RWPE2 (cell line): ENCODE measurements around the gene TMEM132E.

Experiments
- ATAC-seq: fragments of 200-7000 bp; cut with Tn5 transposase; 3 replicates; pipeline ENCODE4 v1.9.1; 2021; ENCODE audit warnings: low read depth
- DNase-seq: peaks from one replicate; pipeline ENCODE4 v3.0.0-alpha.2; 2020; ENCODE audit warnings: low spot score
- H3K27ac ChIP-seq: fragments of 450-650 bp; 2 replicates; pipeline ENCODE4 v1.5.1; 2017; ENCODE audit warnings: mild to moderate bottlenecking; ENCODE audit not compliant: poor library complexity, severe bottlenecking
- H3K27me3 ChIP-seq: fragments of 250-450 bp; sonication (Bioruptor Pico); 2 replicates; pipeline ENCODE4 v1.5.1; 2021; ENCODE audit warnings: mild to moderate bottlenecking, moderate library complexity; ENCODE audit not compliant: insufficient read depth, poor library complexity, severe bottlenecking
- H3K36me3 ChIP-seq: fragments of 250-450 bp; sonication (Bioruptor Pico); 2 replicates; pipeline ENCODE4 v1.5.1; 2020; ENCODE audit warnings: low read depth, mild to moderate bottlenecking, moderate library complexity
- H3K4me1 ChIP-seq: fragments of 250-450 bp; sonication (Bioruptor Pico); 2 replicates; pipeline ENCODE4 v1.5.1; 2021; ENCODE audit warnings: mild to moderate bottlenecking, moderate library complexity; ENCODE audit not compliant: insufficient read depth, poor library complexity, severe bottlenecking
- H3K4me3 ChIP-seq: fragments of 250-450 bp; sonication (Bioruptor Pico); 2 replicates; pipeline ENCODE4 v1.5.1; 2021; ENCODE audit warnings: mild to moderate bottlenecking, moderate library complexity; ENCODE audit not compliant: severe bottlenecking
- H3K9me3 ChIP-seq: fragments of 250-450 bp; sonication (Bioruptor Pico); 2 replicates; pipeline ENCODE4 v1.5.1; 2021; ENCODE audit warnings: mild to moderate bottlenecking, moderate library complexity; ENCODE audit not compliant: severe bottlenecking
- CTCF ChIP-seq: fragments of 450-650 bp; IDR thresholded peaks from one replicate; pipeline ENCODE4 v1.5.1; 2017; ENCODE audit warnings: mild to moderate bottlenecking, moderate library complexity; ENCODE audit not compliant: poor library complexity, severe bottlenecking

TMEM132E gene

GRCh38 chr17:34622862-34623623 is 43.7 kb downstream of the TMEM132E start:
- no peak overlapping the region for H3K4me3 ChIP-seq
- H3K27ac ChIP-seq = no peak overlapping the region
- no peak for TF ChIP-seq CTCF
- no peaks in the 10 kb centered on the region for H3K36me3 ChIP-seq
- H3K4me1 ChIP-seq = no peaks in the 10 kb centered on the region
- H3K9me3 ChIP-seq = no peaks in the 10 kb centered on the region
- no peak for DNase-seq
- ATAC-seq = no peak
- H3K27me3 ChIP-seq = peaks cover 45% of the 10 kb centered on the region

GRCh38 chr17:34623856-34624766 is 44.7 kb downstream of the TMEM132E start:
- H3K27ac ChIP-seq = no peak overlapping the region
- peaks cover 48% of the 10 kb centered on the region for H3K27me3 ChIP-seq
- no peaks in the 10 kb centered on the region for H3K9me3 ChIP-seq
- H3K4me3 ChIP-seq = no peak overlapping the region
- no peaks in the 10 kb centered on the region for H3K36me3 ChIP-seq
- DNase-seq = no peak
- H3K4me1 ChIP-seq = no peaks in the 10 kb centered on the region
- TF ChIP-seq CTCF = no peak
- ATAC-seq = no peak

GRCh38 chr17:34624767-34625383 is 45.5 kb downstream of the TMEM132E start:
- H3K4me3 ChIP-seq = no peak overlapping the region
- H3K9me3 ChIP-seq = no peaks in the 10 kb centered on the region
- H3K27ac ChIP-seq = no peak overlapping the region
- H3K36me3 ChIP-seq = no peaks in the 10 kb centered on the region
- peaks cover 48% of the 10 kb centered on the region for H3K27me3 ChIP-seq
- DNase-seq = no peak
- no peak for TF ChIP-seq CTCF
- no peaks in the 10 kb centered on the region for H3K4me1 ChIP-seq
- no peak for ATAC-seq

- no peaks in the 10 kb centered on the region for H3K9me3 ChIP-seq
- peaks cover 48% of the 10 kb centered on the region for H3K27me3 ChIP-seq
- H3K4me3 ChIP-seq = no peak overlapping the region
- ATAC-seq (peak; percentile 28; the same call in 2 of the 3 replicates), DNase-seq (no peak)
- H3K36me3 ChIP-seq = no peaks in the 10 kb centered on the region
- no peak overlapping the region for H3K27ac ChIP-seq
- no peak for TF ChIP-seq CTCF
- no peaks in the 10 kb centered on the region for H3K4me1 ChIP-seq
These were observed 46.8 kb downstream of the TMEM132E start for GRCh38 chr17:34626121-34626681.
